ENCODE measurements around the gene BBX. TPM values are rescaled to one million over a fixed set of nuclear protein-coding genes. Genes with fewer than 3 reads are reported as not detected.

Gene BBX
- polyA plus RNA-seq, 3 donors = 15.7 to 25.1 (median 16.6) TPM

- H3K4me3 ChIP-seq (replicated peaks in 1 of 3; ENCODE audit: low read depth in 2 of 3, low read length in 3 of 3) = no peak overlapping the region
- Mint-ChIP-seq H3K9me3 (no peaks in the 10 kb centered on the region), H3K4me1 (no peaks in the 10 kb centered on the region), H3K27ac (peak overlapping the region in 1 of 7 donors; percentile 39), H3K4me3 (no peak overlapping the region), H3K36me3 (peaks cover 13 to 26% of the 10 kb centered on the region in 2 donors), H3K27me3 (ENCODE audit: low read depth in 3 of 3) (peaks cover 0 to 1% (median 0%) of the 10 kb centered on the region in 3 donors)
- no peaks in the 10 kb centered on the region for H3K4me1 ChIP-seq (ENCODE audit: control insufficient read depth in 1 of 2, insufficient read depth in 2 of 2, low read length in 2 of 2)
- WGBS (ENCODE audit: insufficient coverage) = 88% methylated on average over 1 of the region's 3 CpGs
- no peaks in the 10 kb centered on the region for H3K79me2 ChIP-seq (ENCODE audit: insufficient read depth, low read length)
- H2AFZ ChIP-seq (ENCODE audit: insufficient read depth, low read depth, low read length, poor library complexity, severe bottlenecking) = no peak overlapping the region
- H3K9ac ChIP-seq (ENCODE audit: insufficient read depth, low read length, poor library complexity, severe bottlenecking) = no peak overlapping the region
- no peak overlapping the region for H3K4me2 ChIP-seq (replicated peaks; ENCODE audit: extremely low read depth, low read length, poor library complexity, severe bottlenecking)
- peaks cover 13 to 37% of the 10 kb centered on the region in 2 donors for H3K36me3 ChIP-seq (replicated peaks in 1 of 2; ENCODE audit: control insufficient read depth in 1 of 2, insufficient read depth in 2 of 2, low read length in 2 of 2)
- DNase-seq = no peak
- intact Hi-C loops (cut with micrococcal nuclease) = no loop called here
- H3K27me3 ChIP-seq (ENCODE audit: control insufficient read depth in 2 of 2, insufficient read depth in 2 of 2, low read length in 2 of 2) = no peaks in the 10 kb centered on the region
- H3K27ac ChIP-seq (ENCODE audit: low read depth in 1 of 2, low read length in 2 of 2) = no peak overlapping the region
- TF ChIP-seq, protein P1, sequence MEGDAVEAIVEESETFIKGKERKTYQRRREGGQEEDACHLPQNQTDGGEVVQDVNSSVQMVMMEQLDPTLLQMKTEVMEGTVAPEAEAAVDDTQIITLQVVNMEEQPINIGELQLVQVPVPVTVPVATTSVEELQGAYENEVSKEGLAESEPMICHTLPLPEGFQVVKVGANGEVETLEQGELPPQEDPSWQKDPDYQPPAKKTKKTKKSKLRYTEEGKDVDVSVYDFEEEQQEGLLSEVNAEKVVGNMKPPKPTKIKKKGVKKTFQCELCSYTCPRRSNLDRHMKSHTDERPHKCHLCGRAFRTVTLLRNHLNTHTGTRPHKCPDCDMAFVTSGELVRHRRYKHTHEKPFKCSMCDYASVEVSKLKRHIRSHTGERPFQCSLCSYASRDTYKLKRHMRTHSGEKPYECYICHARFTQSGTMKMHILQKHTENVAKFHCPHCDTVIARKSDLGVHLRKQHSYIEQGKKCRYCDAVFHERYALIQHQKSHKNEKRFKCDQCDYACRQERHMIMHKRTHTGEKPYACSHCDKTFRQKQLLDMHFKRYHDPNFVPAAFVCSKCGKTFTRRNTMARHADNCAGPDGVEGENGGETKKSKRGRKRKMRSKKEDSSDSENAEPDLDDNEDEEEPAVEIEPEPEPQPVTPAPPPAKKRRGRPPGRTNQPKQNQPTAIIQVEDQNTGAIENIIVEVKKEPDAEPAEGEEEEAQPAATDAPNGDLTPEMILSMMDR (IDR thresholded peaks at IDR 0.05) = no peak
- no peaks in the 10 kb centered on the region for H4K20me1 ChIP-seq (ENCODE audit: insufficient read depth, low read length)
- H3K9me3 ChIP-seq (replicated peaks in 1 of 2; ENCODE audit: control insufficient read depth in 1 of 2, insufficient read depth in 1 of 2, low read length in 2 of 2) = no peaks in the 10 kb centered on the region
These were observed 229.6 kb downstream of the BBX start for GRCh38 chr3:107752202-107752990.

- H3K9me3 Mint-ChIP-seq = no peaks in the 10 kb centered on the region
- no peak overlapping the region for H3K4me3 ChIP-seq (replicated peaks in 1 of 3; ENCODE audit: low read depth in 2 of 3, low read length in 3 of 3)
- no peaks in the 10 kb centered on the region for H3K4me1 Mint-ChIP-seq
- peaks cover 20 to 28% of the 10 kb centered on the region in 2 donors for H3K36me3 Mint-ChIP-seq
- no peaks in the 10 kb centered on the region for H3K79me2 ChIP-seq (ENCODE audit: insufficient read depth, low read length)
- intact Hi-C loops (cut with micrococcal nuclease) = no loop called here
- no peaks in the 10 kb centered on the region for H3K9me3 ChIP-seq (replicated peaks in 1 of 2; ENCODE audit: control insufficient read depth in 1 of 2, insufficient read depth in 1 of 2, low read length in 2 of 2)
- no peak overlapping the region for H3K9ac ChIP-seq (ENCODE audit: insufficient read depth, low read length, poor library complexity, severe bottlenecking)
- H4K20me1 ChIP-seq (ENCODE audit: insufficient read depth, low read length) = no peaks in the 10 kb centered on the region
- H3K27ac Mint-ChIP-seq = peak overlapping the region in 1 of 7 donors; percentile 55
- H3K4me3 Mint-ChIP-seq = no peak overlapping the region
- H3K36me3 ChIP-seq (replicated peaks in 1 of 2; ENCODE audit: control insufficient read depth in 1 of 2, insufficient read depth in 2 of 2, low read length in 2 of 2) = peaks cover 13 to 35% of the 10 kb centered on the region in 2 donors
- H2AFZ ChIP-seq (ENCODE audit: insufficient read depth, low read depth, low read length, poor library complexity, severe bottlenecking) = no peak overlapping the region
- H3K27ac ChIP-seq (ENCODE audit: low read depth in 1 of 2, low read length in 2 of 2) = no peak overlapping the region
- H3K4me1 ChIP-seq (ENCODE audit: control insufficient read depth in 1 of 2, insufficient read depth in 2 of 2, low read length in 2 of 2) = no peaks in the 10 kb centered on the region
- peaks cover 0 to 1% (median 0%) of the 10 kb centered on the region in 3 donors for H3K27me3 Mint-ChIP-seq (ENCODE audit: low read depth in 3 of 3)
- WGBS (ENCODE audit: insufficient coverage) = 0% methylated on average over 1 of the region's 2 CpGs
- H3K4me2 ChIP-seq (replicated peaks; ENCODE audit: extremely low read depth, low read length, poor library complexity, severe bottlenecking) = no peak overlapping the region
- H3K27me3 ChIP-seq (ENCODE audit: control insufficient read depth in 2 of 2, insufficient read depth in 2 of 2, low read length in 2 of 2) = no peaks in the 10 kb centered on the region
- TF ChIP-seq, protein P1 (IDR thresholded peaks at IDR 0.05) = no peak
- DNase-seq = no peak
These were observed 230.7 kb downstream of the BBX start for GRCh38 chr3:107753494-107753893.

Measured in CD14-positive monocyte (primary cell).